ENCODE measurements around the gene MGAT4B.

The MGAT4B gene

GRCh38 chr5:179825655-179826182, 19.1 kb upstream of the MGAT4B start:
- DNase-seq = peak in 1 of 2 experiments; percentile 17

DNA sequence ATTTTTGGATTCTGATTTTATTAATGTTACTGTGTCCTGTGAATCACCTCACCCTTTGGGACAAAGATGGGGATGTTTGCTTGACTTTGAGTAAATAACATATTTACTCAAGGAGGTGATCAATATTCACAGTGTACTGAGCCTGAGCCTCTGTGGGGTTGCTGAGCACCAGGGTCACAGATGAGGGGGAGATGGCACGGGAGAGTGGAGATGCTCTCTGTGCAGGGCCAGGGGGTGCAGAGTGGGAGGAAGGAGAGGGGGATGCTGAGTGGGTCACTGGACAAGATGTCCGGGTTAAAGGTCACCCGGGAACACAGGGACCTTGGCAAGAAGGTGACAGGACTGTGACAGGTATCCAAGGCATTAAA, 18.1 kb upstream of the MGAT4B start:
- DNase-seq = no peak

GRCh38 chr5:179823937-179824744, 17.5 kb upstream of the MGAT4B start:
- DNase-seq = no peak

DNA sequence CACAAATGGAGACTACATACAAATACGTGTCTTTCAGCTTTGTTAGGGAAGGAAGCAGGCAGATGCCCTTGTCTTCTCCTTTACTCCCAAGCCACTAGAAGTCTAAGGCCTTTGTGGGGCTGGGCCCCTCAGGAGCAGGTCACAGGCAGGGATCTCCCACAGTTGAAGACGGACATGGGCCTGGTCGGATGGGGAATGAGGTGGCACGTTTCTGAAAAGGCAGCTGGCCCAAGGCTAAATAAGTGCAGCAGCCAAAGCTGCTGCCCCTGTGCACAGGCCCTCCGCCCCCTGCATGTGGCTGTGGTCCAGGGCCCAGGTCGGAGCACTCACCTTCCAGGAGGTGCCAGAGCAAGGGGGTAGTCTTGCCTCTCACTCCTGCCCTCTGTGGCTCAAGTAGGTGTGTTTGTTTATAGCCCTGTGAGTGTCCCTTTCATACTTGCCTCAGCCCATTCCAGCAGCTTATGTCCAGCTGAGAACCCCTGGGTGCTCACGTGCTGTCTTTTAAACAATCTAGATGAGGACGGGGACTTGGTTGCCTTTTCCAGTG, 15.9 kb upstream of the MGAT4B start:
- DNase-seq = no peak

DNA sequence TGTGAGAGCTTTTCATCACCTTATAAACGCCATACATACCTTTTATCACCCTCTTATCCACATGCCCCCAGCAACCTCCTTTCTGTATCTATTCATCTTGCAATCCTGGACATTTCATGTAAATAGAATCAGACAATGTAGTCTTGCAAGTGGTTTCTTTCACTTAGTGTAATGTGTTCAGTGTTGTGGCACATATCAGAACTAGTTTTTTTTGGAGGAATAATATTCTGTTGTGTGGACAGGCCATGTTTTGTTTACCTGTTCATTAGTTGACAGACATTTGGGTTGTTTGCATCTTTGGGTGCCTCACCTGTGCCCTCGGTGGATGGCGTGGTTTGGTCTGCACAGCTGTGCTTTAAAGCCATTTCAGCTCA, 15.4 kb upstream of the MGAT4B start:
- no peak for DNase-seq

DNA sequence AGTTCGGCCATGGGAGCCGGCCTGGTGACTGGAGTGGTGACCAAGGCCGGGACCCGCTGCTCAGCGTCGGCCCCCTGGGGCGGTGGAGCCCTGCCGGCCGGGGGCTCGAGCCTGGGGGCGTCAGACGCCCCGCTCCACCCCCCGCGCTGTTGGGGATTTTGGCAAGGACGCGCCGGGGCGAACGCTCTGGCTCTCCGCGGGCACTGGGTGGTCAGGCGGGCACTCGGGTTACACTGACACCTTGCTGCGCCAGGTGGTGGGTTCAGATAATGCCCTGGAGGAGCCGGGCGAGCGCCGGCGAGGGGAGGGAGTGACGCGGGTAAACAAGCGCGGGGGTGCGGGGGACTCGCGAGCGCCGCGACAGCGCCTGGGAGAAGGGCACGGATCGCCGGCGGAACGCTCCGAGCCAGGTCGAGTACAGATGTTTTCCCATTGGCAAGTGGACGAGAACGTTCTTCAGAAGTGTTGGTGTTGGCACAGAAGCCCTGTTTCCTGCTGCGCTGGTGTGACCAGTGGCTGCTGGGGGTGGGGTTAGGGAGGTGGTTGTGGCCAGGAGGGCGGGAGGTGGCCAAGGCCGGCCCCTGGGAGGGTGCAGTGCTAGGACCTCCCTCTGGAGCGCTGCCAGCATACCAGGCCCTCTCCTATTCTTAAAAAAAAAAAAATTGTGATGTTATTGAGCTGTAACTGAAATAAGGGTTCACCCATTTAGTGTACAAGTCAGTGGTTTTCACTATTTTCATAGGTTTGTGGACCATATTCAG, 14.8 kb upstream of the MGAT4B start:
- peak; percentile 70 to 80 for DNase-seq

DNA sequence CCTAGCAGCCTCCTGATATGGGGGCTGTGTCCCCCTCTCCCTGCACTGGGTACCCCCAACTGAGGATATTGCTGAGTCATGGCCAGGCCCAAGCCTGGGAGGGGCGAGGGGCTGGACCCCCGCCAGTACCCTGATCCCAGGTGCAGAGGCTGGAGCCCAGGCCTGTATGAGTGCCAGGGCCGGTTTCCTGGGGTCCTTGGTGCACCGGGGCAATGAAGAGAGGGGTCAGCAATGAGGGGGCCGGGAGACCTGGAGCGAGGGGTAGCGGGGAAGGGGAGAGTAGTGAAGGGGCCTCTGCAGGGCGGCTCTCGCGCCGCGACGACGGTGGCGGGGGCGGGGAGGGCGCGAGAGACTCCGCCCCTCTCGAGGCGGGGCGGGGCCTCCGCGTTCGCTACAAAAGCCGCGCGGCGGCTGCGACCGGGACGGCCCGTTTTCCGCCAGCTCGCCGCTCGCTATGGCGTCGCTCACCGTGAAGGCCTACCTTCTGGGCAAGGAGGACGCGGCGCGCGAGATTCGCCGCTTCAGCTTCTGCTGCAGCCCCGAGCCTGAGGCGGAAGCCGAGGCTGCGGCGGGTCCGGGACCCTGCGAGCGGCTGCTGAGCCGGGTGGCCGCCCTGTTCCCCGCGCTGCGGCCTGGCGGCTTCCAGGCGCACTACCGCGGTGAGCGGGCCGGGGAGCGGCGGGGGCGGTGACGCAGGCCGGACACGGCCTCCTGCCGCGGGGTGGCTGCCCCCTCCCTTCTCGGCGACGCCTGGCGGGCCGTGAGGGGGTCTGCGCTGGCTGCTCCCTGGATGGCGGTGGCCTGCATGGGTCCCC, 14.0 kb upstream of the MGAT4B start, which contains the start of gene SQSTM1:
Gene SQSTM1 (plus strand): TSS at position 423 of the 815 bp plus-strand sequence. CDS start 32 bp downstream, at position 455.
- DNase-seq = peak; percentile 23 to 75

GRCh38 chr5:179820127-179820482, 13.4 kb upstream of the MGAT4B start:
- no peak for DNase-seq

- no peak for DNase-seq
Measured at GRCh38 chr5:179819296-179820126, 12.8 kb upstream of the MGAT4B start.

DNA sequence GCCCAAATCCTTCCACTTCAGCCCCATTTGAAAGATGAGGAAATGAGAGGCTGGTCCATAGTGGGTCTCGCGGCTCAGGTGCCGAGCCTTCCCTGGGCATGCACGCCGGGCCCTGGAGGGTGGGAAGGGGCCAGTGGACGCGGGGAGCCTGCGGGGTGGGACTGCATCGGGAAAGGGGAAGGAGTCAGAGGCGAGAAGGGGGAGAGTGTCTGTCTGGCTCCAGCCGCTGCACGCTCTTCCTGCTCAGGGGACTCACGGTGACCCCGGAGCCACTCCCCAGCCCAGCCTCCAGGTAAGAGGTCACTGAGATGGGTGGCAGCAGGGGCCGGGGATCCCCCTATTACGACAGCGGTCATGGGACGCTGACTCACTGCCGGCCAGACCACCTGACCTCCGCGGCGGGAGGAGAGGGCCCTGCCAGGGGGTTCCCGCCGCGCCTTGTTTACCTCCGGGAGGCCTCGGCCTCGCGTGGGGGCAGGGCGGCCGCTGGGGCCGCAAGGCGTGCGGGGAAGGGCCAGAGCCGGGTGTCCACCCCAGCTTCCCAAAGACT, 12.2 kb upstream of the MGAT4B start:
- peak in 1 of 2 experiments; percentile 48 for DNase-seq

DNA sequence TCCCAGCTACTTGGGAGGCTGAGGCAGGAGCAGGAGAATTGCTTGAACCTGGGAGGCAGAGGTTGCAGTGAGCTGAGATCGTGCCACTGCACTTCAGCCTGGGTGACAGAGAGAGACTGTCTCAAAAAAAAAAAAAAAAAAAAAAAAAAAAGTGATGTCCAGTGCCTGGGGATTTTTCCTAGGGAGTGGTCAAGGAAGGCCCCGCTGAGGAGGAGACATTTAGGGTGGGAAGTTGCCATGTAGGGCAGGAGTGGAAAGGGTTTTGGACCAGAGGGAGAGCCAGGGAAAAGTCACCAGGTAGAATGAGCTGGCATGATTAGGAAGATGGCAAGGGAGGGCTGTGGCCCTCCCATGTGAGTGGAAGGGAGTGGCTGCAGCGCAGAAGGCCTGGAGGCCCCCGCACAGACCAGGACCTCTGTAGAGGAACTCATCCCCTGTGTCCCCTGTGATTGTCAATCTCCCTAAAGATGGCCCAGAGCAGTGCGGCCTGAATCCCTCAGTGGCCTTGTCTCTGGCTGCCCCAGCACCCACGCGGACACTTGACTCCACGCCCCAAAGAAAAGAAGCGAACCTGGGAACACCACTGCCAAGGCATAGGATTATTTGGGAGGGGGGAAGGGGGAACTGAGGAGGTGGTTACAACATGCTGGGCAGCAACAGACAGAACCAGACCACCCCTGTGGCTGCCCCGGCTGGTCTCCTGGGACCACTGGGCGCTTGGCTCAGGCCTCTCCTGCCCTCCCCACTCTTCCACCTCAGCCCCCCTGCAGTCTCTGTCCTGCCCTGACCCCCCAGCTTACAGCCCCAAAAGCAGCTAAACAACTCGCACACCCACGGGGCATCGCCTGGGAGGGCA, 11.5 kb upstream of the MGAT4B start:
- no peak for DNase-seq

GRCh38 chr5:179817470-179817840, 10.8 kb upstream of the MGAT4B start:
- no peak for DNase-seq

DNA sequence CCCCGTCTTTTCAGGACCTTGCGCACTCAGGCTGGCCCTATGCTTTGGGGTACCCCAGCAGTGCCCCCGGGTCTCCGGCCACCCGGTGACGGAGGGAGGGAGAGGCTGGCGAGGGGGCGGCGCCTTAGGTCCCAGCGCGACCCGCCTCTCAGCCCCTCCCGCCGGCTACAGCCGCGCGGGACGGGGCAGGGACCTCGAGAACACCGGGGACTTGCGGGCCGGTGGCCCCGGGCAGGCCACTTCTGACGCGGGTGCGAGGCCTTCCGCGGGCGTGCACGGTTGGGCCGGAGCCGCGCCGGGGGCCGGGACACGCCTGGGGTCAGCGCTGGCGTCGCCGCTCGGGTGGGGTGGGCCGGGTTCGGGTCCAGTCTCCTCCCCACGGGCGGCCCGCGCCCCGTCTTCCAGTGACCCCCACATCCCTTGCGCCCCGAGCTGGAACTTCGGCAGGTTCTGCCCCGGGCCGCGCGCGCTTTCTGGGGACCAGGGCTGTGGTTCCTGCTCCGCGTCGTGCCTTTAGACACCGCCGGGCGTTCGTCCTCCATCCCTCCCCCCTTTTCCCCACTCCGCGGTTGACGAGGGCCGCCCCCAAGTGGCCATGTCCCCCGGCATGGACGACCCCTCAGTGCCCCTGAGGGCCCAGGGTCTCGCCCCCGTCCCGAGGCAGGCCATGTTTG, 10.3 kb upstream of the MGAT4B start:
- no peak for DNase-seq

DNA sequence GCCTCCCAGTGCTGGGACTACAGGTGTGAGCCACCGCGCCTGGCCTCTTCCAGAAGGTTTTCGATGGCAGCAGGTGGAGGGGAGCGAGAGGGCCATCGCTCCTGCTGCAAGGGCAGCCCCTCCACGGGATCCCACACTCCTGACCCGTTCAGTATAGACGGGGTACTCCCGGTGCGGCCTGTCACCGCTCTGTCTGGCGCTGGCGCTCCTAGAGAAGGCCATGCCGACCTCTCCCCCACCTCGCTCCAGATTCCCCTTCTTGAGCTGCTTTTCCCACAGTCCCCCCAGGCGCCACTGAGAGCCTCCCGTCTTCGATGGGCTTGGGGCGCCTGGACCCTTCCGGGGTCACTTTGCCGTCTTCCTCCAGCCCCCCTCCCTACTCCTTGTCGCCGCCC, 9.7 kb upstream of the MGAT4B start:
- DNase-seq = no peak

- no peak for DNase-seq
Measured at GRCh38 chr5:179815491-179816249, 9.0 kb upstream of the MGAT4B start.

- DNase-seq = no peak
Measured at GRCh38 chr5:179814090-179814489, 7.4 kb upstream of the MGAT4B start.

DNA sequence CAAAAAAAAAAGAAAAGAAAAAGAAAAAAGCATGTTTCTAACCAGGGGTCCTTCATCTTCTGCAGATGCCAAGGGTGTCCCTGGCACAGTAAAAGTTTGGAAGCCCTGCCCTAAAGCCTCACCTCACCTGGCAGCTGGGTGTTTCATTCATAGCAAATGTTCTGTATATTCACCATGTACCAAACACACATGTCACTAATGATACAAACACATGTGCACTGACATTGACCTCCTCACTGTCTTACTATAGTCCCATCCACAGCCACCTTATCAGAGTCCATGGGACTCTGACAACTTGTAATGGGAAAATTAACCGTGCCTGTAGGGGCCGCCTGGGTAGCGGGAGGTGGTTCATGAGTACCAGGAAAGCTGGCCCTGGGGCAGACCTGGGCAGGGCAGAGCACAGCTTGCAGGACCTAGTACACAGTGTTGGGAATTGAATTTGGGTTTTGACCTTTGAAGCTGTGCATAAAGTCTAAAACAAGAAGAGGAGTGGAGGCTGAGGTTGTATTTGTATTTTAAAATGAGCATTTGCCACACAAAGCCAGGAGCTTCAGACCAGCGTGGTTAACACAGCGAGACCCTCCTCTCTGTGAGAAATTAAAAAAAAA, 6.4 kb upstream of the MGAT4B start:
- DNase-seq = no peak

DNA sequence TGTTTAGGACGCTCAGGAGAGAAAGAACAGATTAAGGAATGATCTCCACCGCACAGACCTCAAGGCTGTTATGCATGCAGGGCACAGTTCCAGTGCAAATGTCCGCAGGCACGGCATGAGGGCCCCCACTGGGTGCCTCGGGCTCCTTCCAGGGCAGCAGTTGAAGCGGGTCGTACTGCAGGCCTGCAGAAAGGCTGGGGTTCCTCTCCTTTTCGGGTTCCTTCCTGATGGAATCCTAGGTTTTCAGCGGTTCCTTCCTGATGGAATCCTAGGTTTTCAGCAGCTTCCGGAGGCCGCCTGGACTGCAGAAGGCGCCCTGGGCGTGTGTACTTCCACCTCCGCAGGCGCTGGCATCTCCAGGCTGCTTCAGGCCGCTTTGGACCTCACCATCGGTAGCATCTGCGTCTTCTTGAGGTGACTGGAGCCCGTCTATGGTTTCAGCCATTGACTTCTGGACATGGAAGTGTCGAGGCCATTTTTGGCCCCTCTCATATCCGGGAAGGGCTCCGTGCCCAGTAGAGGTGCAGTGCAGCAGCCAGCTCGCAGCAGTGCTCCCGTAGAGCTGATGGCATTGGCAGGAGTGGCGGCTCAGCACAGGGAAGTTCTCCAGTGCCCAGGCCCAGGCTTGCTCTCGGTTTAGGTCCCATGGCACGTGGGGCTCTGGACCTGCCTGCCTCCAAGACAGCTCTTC, 5.6 kb upstream of the MGAT4B start:
- DNase-seq = no peak

Measured in NCI-H524 (cell line).